GM19324 (cell line): ENCODE results near the gene CNTNAP2.

Experiments
- ATAC-seq: cut with Tn5 transposase; IDR thresholded peaks from one replicate; pipeline ENCODE4 v1.9.1; 2021; ENCODE audit warnings: mild to moderate bottlenecking, moderate library complexity; ENCODE audit not compliant: unreplicated experiment, low FRiP score

Gene CNTNAP2

DNA sequence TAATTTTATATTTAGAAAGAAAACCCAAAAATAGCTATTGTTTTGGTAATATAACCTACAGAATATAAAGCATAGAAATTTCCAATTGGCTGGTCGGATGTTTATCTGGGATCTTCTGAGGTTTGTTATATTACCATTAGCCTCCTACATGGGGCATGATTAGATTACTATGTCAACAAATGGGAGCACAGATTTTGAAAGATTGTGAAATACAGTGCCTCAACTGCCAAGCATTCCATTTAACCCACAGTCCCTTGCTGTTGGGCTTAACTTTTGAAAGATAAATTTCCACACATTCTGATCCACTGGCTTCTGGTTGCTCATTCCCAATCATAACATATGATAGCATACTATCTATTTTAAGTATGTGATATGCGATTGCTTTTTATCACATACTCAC lies 2018.5 kb downstream of the CNTNAP2 start:
- no peak for ATAC-seq

DNA sequence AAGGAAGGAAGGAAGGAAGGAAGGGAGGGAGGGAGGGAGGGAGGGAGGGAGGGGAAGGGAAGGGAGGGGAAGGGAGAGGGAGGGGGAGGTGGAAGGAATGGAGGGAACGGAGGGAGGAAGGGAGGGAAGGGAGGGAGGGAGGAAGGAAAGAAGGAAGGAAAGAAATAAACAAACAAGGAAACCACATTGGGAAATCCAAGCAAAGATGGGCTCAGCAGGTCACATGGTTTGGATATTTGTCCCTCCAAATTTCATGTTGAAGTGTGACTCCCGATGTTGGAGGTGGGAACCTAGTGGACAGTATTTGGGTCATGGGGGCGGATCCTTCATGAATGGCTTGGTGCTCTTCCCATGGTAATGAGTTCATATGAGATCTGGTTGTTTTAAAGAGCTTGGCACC lies 2019.4 kb downstream of the CNTNAP2 start:
- ATAC-seq = no peak

DNA sequence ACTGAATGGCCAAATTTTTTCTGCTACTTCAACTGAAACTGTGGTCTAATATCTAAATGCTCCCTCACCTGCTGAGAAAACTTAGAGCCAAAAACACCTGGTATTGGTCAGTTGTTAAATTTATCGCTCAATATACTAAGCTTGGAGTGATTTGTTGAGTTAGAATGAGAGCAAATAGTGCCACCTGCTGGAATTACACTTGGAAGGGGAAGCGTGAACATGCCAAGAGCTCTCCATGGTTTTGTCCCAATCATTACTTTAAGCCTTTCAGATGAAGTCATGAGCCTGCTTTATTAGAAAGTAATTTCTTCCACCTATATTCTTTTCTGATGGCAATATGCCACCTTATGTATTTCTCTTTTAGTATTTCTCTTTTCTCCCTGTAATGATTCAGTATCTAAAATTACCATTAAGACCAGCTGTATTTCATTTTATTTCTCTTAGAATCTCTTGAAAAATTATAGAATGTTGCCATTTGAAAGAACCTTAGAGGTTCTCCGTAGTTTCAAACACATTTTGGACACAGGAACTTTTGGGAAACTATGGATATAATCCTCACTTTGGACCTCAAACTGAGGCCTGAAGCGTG lies 2026.2 kb downstream of the CNTNAP2 start:
- ATAC-seq = no peak

GRCh38 chr7:148144827-148145226 lies 2028.2 kb downstream of the CNTNAP2 start:
- ATAC-seq = no peak

- ATAC-seq = no peak
Measured at GRCh38 chr7:148146346-148146745, 2029.7 kb downstream of the CNTNAP2 start.

- no peak for ATAC-seq
Measured at GRCh38 chr7:148147438-148147837, 2030.8 kb downstream of the CNTNAP2 start.

- no peak for ATAC-seq
Measured at GRCh38 chr7:148148456-148148855, 2031.9 kb downstream of the CNTNAP2 start.

- no peak for ATAC-seq
Measured at GRCh38 chr7:148149730-148150129, 2033.1 kb downstream of the CNTNAP2 start.

- no peak for ATAC-seq
Measured at GRCh38 chr7:148151778-148152177, 2035.2 kb downstream of the CNTNAP2 start.

DNA sequence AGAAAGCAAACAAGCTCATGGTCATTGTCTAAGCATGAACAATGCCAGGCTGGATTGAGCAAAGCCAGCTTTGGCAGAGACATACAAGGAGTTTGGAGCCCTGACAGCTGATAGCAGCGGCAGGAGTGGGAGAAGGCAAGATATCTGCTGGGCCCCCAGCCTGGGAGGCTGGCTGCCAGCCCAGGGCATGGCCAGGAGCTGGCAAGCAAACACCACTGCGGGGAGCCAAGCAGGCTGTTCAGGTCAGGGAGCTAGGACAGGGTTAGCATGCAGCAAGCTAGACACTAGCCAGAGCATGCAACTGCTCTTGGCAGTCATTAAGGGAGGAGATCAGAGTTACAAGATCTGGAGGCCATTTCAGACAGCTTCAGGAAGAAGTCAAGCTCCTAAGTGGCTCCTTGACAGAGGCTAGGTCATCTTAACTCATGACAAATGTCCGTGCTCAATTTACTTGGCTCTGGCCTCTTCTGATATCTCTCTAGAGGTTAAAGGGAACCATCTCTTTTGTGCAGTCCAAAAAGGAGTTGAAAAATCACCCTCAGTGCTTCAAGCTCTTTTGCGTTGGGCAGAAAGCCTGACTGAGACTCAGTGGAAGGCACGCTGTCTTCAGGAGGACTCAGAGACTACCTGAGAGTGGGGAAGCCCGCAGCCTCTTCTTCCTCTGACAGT lies 2037.1 kb downstream of the CNTNAP2 start:
- no peak for ATAC-seq

- no peak for ATAC-seq
Measured at GRCh38 chr7:148155000-148155399, 2038.4 kb downstream of the CNTNAP2 start.

DNA sequence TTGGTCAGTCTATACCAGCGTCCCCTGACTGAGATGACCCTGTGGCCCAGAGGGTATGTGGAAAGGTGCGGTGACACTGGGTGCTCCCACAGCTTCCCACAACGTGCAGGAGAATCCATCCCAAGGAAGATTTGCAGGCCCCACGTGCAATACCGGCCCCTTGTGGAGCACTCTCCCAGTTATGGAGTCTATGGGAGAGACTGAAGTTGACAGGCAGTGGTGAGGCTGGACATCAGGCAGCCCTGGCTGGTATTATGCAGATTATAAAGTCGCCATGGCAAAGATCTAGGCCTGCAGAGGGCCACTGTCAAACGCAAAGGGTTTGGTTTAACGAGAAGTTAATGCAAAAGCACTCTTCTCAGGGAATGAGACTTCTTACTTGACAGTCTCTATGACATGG lies 2039.2 kb downstream of the CNTNAP2 start:
- ATAC-seq = no peak

DNA sequence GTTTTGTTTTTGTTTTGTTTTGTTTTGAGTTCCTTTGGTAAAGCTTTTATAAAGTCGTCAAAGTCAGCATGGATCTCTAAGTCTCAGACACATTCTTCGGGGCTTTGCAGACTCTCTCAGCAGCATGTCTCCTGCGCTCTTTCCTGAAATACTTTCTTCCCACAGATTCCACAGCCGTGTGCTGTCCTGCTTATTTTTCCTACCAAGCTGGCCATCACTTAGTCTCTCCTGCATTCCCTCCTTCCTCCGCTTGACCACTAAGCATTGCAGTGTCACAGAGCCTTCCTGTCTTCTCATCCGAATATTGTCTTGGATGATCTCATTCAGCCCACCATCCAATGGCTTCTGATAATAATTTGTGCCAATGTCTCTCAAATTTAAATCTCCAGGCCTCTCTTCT lies 2039.6 kb downstream of the CNTNAP2 start:
- no peak for ATAC-seq

DNA sequence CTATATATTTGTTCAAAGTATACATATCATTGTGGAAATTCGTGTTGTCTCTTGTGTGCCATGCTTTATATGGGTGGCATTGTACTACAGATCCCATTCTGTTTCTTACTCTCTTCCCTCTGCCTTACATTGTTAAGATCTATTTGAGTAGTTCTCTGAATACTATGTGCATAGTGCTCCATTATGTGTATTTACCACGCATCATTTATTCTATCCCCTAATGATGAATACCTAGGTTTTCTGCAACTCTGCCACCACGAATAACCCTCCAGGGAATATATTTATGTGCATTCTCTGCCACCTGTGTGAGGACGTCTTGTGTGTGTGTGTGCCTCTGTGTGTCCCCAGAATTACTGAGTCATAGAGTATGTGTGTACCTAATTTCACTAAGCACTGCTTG lies 2042.7 kb downstream of the CNTNAP2 start:
- no peak for ATAC-seq

DNA sequence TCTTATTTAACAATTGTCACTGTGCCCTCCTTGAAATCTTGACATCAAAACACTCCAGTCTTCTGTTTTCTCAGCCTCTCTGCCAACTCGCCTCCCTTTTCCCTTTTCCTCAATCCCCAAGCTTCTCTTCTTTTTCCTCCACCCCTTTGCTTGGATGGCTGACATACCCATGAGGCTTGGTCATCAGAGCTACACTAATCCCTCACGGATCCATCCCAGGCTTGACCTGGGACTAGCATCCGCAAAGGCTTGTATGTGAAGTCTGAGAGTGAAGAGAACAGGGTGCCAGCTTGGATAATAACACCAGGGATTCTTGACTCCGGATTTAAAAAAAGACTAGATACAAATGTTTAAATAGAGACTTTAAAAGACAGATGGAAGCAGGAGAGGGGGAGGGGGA lies 2045.2 kb downstream of the CNTNAP2 start:
- ATAC-seq = no peak

GRCh38 chr7:148162808-148163207 lies 2046.2 kb downstream of the CNTNAP2 start:
- ATAC-seq = no peak

GRCh38 chr7:148163246-148163645 lies 2046.6 kb downstream of the CNTNAP2 start:
- no peak for ATAC-seq

GRCh38 chr7:148172920-148173319 lies 2056.3 kb downstream of the CNTNAP2 start:
- ATAC-seq = no peak

DNA sequence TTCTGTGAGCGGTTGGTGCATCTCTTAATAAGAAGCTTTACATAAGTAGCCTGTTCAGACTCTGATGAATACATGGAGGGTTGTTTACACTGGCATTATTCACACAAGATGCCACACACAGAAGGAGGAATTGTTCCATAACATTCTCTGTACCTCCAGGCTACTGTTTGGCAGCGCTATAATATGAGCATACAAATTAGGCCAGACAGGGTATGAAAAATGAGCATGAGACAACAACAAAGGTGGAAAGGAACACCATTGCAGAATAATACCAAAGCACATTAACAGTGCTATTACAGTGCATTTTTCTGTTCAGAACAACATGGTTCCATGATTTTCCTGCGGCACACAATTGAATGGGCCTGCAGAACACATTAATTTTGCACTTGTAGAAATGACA lies 2056.8 kb downstream of the CNTNAP2 start:
- ATAC-seq = no peak

DNA sequence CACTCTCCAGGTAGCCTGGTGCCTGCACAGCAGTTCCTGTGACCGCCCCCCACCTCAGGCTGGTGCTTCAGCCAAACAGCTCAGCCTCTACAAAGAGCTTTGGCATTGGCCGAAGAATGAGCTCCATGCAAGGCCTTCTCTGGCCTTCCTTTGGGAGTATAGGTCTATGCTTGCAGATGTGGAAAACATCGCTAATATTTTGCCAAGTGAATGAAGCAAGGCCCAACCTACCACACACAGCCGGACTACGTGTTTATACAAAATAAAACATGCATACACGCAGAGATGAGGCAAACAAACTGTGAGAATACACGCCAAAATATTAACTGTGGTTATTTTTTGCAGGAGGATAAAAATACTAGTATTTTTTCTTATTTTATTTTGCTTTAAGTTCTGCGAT lies 2057.8 kb downstream of the CNTNAP2 start:
- ATAC-seq = no peak

- ATAC-seq = no peak
Measured at GRCh38 chr7:148175512-148175911, 2058.9 kb downstream of the CNTNAP2 start.

DNA sequence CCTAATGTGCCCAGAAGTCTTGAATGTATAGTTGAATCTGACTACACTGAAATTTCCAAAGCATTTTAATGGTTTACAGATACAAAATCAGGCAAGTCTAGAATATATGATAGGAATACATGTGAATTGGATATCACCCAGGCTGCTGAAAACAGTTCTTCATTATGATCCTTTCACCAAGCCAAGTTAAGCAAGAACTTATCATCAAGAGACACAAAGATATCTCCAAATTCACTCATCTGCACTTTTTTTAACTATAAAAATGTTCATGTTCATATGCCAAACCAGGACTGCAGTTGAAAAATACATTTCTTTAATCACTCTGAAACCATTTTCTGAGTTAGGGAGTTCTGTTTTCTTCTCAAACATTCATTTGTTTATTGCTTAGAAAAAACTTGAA lies 2061.4 kb downstream of the CNTNAP2 start:
- no peak for ATAC-seq

DNA sequence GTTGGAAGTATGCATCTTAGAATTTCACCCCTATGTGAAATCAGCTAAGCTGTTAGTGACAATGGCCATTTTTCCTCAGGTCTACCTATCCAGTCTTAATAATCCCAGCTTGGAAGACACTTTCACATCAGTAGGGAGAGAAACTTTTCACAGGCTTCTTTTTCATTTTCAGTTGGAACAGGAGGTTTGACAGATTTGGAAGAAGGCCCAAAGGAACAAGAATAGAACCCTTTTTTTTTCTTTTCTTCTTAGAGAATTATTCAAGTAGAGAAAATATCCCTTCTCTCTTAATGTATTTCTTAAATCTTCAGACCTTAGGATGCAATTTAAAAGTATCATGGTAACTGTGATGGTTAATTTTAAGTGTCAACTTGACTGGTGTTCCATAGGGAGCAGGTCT lies 2063.5 kb downstream of the CNTNAP2 start:
- ATAC-seq = no peak
